A549 treated with dexamethasone at 1 μM for 4 hours (cell line): ENCODE measurements around the gene ERBB2. TPM values are rescaled to one million over a fixed set of nuclear protein-coding genes. Genes with fewer than 3 reads are reported as not detected.

ENCODE experiments used
- total RNA-seq: library from RNA; stranded (reverse); fragments of 200-300 nt; extraction: Qiagen RNA extraction; gene quantifications from 5 replicates; pipeline ENCODE4 v1.2.3, GENCODE V29; 2022

Gene ERBB2
- 22.8 to 36.6 TPM (median 33.4 TPM) in 5 replicates for total RNA-seq

DNA sequence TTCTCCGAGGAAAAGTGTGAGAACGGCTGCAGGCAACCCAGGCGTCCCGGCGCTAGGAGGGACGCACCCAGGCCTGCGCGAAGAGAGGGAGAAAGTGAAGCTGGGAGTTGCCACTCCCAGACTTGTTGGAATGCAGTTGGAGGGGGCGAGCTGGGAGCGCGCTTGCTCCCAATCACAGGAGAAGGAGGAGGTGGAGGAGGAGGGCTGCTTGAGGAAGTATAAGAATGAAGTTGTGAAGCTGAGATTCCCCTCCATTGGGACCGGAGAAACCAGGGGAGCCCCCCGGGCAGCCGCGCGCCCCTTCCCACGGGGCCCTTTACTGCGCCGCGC lies at the start of gene ERBB2:
Gene ERBB2 (plus strand): TSS at position 247 of the 330 bp plus-strand sequence. CDS start 175 bp downstream, outside the sequence.

DNA sequence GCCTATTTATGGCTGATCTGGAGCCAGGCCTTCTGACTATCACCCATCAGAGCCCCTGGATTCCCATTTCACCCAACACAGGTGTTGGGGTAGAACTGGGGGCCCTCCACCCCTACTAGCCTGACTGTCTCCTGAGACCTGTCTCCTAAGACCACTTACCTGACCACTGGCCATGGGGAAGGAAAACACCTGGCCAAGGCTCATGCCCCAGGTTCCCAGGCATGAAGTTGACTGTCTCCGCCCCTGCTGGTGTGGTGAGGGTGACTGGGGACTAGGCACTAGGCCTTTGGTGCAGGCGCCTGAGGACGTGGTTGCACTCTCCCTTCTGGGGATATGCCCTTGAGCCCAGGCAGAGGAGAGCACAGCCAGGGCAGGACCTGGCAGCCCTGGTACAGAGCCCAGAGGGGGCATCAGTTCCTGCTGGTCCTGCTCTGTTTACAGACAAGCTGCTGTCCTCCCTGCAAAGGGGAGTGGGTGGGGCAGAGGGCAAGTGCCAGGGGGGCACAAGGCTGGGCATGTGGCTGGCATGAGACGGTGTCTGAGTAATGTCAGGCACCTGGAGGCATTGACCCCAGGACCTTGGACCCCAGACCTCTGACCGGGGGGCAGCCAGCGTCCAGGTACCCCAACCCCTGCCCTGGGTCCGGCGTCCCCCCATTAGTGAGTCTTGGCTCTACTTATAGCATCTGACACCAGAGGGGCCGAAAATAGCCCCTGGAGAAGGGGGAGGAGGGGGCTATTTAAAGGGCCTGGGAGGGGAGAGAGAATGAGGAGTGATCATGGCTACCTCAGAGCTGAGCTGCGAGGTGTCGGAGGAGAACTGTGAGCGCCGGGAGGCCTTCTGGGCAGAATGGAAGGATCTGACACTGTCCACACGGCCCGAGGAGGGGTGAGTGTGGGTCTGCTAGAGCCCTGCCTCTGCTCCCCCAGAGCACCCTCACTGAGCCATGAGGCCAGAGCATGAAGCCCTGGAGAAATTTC lies 35.0 kb upstream of the ERBB2 start, which contains the start of gene TCAP:
Gene TCAP (plus strand): TSS at position 769 of the 981 bp plus-strand sequence. CDS start 11 bp downstream, at position 780.

DNA sequence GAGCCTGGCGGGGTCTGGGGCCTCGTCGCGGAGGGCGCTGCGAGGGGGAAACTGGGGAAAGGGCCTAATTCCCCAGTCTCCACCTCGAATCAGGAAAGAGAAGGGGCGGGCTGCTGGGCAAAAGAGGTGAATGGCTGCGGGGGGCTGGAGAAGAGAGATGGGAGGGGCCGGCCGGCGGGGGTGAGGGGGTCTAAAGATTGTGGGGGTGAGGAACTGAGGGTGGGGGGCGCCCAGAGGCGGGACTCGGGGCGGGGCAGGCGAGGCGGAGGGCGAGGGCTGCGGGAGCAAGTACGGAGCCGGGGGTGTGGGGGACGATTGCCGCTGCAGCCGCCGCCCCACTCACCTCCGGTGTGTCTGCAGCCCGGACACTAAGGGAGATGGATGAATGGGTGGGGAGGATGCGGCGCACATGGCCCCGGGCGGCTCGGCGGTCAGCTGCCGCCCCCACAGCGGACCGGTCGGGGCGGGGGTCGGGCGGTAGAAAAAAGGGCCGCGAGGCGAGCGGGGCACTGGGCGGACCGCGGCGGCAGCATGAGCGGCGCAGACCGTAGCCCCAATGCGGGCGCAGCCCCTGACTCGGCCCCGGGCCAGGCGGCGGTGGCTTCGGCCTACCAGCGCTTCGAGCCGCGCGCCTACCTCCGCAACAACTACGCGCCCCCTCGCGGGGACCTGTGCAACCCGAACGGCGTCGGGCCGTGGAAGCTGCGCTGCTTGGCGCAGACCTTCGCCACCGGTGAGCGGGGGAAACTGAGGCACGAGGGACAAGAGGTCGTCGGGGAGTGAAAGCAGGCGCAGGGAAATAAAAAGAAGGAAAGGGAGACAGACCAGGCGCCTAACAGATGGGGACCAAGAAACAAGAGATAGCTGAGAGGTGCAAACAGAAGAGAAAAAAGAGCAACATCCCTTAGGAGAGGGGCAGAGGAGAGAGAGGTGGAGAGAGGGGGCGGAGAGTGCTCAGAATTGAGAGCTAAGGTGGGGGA lies 31.6 kb upstream of the ERBB2 start, which contains the start of gene PNMT:
Gene PNMT (plus strand): TSS at position 509 of the 980 bp plus-strand sequence. CDS start 23 bp downstream, at position 532.

DNA sequence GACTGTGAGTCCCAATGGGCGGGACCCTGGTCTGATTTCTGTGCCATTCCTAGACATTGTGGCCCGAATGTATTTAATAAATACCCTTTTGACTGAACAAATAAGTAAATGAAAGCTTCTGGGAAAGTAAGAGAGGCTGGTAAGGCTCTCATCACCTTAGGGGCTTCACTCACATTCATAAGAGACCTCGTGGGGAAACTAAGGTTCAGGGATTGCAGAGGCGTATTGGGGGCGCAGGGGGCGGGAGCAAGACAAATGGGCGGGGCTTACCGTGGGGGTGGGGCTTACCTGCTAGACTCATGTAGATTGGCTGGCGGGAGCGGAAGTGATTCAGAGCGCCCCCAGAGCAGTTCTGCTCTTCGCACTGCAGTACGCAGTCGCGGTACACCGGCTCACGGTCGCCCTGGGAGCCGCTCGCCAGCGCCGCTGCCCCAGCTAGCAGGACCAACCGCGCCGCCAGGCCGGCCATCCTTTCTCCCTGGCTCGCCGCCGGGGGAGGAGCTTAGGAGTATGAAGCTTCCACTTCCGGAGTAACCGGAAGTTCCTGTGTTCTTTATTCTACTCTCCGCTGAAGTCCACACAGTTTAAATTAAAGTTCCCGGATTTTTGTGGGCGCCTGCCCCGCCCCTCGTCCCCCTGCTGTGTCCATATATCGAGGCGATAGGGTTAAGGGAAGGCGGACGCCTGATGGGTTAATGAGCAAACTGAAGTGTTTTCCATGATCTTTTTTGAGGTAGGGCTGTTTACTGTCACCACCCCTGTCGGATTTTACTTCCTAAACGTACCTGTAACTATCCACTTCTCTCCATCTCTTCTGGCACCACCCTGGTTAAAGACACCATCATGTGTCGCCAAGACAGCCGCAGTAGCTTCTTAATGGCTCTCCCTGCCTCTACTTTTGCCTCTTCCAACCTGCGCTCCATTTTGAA lies 12.1 kb upstream of the ERBB2 start, which contains the start of gene PGAP3:
Gene PGAP3 (minus strand): TSS at position 512 of the 929 bp plus-strand sequence. CDS start 43 bp downstream, at position 469.

DNA sequence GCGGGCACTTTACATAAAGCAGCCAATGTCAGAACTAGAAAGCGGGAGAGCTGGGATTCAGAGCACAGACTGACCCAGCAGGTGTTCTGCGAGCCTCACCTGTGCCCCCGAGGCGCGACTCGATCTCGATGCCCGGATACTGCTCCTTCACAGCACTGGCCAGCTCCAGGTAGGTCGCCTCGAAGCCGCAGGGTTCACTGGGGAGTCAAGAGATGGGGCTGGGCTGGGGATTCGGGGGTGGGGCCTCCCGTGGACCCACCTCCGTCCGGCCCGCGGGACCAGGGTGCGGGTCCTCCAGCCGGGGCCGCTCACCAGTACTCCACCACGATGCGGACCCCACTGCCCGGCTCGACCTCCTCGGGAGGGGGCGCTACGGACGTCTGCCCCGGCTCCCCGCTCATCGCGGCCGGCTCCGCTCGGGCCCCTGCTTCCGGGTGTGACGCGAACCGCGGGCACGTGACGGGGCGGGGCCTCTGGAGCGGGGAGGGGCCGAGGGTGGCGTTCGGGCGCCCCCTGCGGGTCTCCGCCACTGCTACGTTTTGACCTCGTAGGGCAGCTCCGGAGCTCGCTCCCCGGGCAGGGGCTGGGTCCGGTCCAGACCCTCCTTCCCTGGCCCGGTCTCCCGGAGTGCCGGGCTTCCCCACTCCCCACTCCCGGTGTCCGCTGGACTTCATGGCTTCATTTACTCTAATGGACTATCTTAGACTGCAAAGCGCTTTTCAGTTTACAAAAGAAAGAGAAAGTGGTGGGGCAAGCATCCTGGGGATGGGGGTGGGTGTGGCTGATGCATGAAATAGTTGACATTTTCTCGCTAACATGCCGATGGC lies 30.4 kb downstream of the ERBB2 start, which contains the start of gene MIEN1:
Gene MIEN1 (minus strand): TSS at position 438 of the 827 bp plus-strand sequence. CDS start 37 bp downstream, at position 401.

DNA sequence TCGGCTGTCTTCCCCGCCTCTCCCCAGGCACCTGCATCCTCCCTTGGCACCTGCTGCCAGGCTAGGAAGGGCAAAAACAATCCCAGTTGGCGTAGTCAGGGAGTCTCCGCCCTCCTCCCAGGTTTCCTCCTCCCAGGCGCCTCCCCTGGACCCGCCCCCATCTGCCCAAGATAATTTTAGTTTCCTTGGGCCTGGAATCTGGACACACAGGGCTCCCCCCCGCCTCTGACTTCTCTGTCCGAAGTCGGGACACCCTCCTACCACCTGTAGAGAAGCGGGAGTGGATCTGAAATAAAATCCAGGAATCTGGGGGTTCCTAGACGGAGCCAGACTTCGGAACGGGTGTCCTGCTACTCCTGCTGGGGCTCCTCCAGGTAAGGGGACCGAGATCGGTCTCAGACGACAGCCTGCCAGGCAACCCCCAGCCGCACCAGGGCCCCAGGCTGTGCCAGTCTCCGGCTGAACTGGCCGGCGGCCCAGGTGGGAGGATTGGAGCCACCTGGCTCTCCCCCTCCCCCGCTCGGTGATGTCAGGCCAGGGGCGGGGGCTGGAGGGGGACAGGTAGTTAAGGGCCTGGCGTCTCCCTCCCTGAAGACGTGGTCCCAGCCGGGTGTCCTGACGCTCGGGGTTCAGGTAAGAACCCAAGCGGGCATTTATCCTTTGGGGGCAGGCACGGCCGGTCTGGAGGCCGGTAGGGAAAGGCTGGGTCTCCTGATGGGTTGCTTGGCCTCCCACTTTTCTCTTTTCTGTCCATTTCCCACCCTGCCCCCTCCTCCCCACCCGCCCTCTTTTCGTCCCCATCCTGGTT lies 38.1 kb downstream of the ERBB2 start, which contains the start of gene GRB7:
Gene GRB7 (plus strand): TSS at position 179 of the 808 bp plus-strand sequence. CDS start 4,364 bp downstream, outside the sequence.

Other genes starting within 250 kb of the ERBB2 start
- 26.6 to 41.0 TPM (median 36.5 TPM) in 5 replicates for gene MED1, start 248.8 kb upstream of the ERBB2 start, total RNA-seq
- gene CDK12, start 238.6 kb upstream of the ERBB2 start, total RNA-seq, result 26.6 to 46.2 TPM (median 41.7 TPM) in 5 replicates
- gene NEUROD2, start 92.1 kb upstream of the ERBB2 start, total RNA-seq, result not detected in 5 replicates
- 0.09 to 0.21 TPM (median 0.14 TPM) in 5 replicates for gene PPP1R1B, start 73.1 kb upstream of the ERBB2 start, total RNA-seq
- 34.5 to 66.2 TPM (median 64.6 TPM) in 5 replicates for gene STARD3, start 62.9 kb upstream of the ERBB2 start, total RNA-seq
- 0.53 to 1.1 TPM (median 0.92 TPM) in 5 replicates for gene TCAP, start 34.7 kb upstream of the ERBB2 start, total RNA-seq
- gene PNMT, start 31.6 kb upstream of the ERBB2 start, total RNA-seq, result 0.27 to 0.82 TPM (median 0.52 TPM) in 5 replicates
- gene PGAP3, start 12.0 kb upstream of the ERBB2 start, total RNA-seq, result 6.9 to 8.0 TPM (median 7.5 TPM) in 5 replicates
- gene MIEN1, start 30.5 kb downstream of the ERBB2 start, total RNA-seq, result 79.9 to 98.8 TPM (median 83.5 TPM) in 5 replicates
- gene GRB7, start 37.9 kb downstream of the ERBB2 start, total RNA-seq, result 3.5 to 5.7 TPM (median 4.8 TPM) in 5 replicates
- gene IKZF3, start 164.2 kb downstream of the ERBB2 start, total RNA-seq, result not detected in 5 replicates
- gene ZPBP2, start 168.1 kb downstream of the ERBB2 start, total RNA-seq, result not detected in 5 replicates
- 1.2 to 2.4 TPM (median 2.2 TPM) in 5 replicates for gene GSDMB, start 218.6 kb downstream of the ERBB2 start, total RNA-seq
- gene ORMDL3, start 227.5 kb downstream of the ERBB2 start, total RNA-seq, result 33.0 to 41.3 TPM (median 37.4 TPM) in 5 replicates
- gene LRRC3C, start 227.7 kb downstream of the ERBB2 start, total RNA-seq, result not detected in 5 replicates